A549 (cell line): ENCODE measurements around the gene DHX35. TPM values are rescaled to one million over a fixed set of nuclear protein-coding genes. Genes with fewer than 3 reads are reported as not detected.

Experiments
- ATAC-seq, 2 experiments: fragments of 200-7000 bp in 1 of 2; fragments of >200 bp in 1 of 2; cut with Nextera tagmentation in 1 of 2; cut with Tn5 transposase in 1 of 2; 3 replicates each; pipeline versions ENCODE4 v1.8.0 to v1.9.1; 2018 to 2020; ENCODE audit warnings: mild to moderate bottlenecking in 1 of 2, moderate library complexity in 1 of 2
- CTCF ChIA-PET: fragments of 300-600 bp; sonication (Branson Sonifier 250); formaldehyde crosslinking; extraction: SDS; loops from one replicate; lab custom pipeline; 2021; ENCODE audit warnings: antibody characterized with exemption, inconsistent platforms; lab: Yijun Ruan, JAX
- POLR2A ChIA-PET: fragments of 350-600 bp; formaldehyde crosslinking; extraction: SDS; loops from one replicate; lab custom pipeline; 2021; ENCODE audit warnings: antibody characterized with exemption, inconsistent platforms; lab: Yijun Ruan, JAX
- DNase-seq, 2 experiments: peaks; one replicate each; pipeline versions ENCODE4 v3.0.0 to v3.0.0-alpha.2; 2011 to 2016; ENCODE audit warnings: low read depth in 1 of 2, low spot score in 1 of 2
- FAIRE-seq: peaks from 2 replicates; lab custom pipeline; 2011; peaks lifted over from hg19 to GRCh38; lab: Jason Lieb, UNC
- H3K27ac ChIP-seq, 2 experiments: fragments of >200 bp; sonication (Bioruptor Twin); formaldehyde crosslinking; 3 replicates each; pipeline ENCODE4 v1.5.1; 2016 to 2017
- H3K4me1 ChIP-seq: fragments of >200 bp; sonication (Bioruptor Twin); formaldehyde crosslinking; 3 replicates; pipeline ENCODE4 v1.6.1; 2016
- H3K4me2 ChIP-seq: fragments of >200 bp; sonication (Bioruptor Twin); formaldehyde crosslinking; 3 replicates; pipeline ENCODE4 v1.6.1; 2016
- H3K4me3 ChIP-seq: fragments of >200 bp; sonication (Bioruptor Twin); formaldehyde crosslinking; 3 replicates; pipeline ENCODE4 v1.5.1; 2016
- H3K9me3 ChIP-seq: fragments of >200 bp; sonication (Bioruptor Twin); formaldehyde crosslinking; 3 replicates; pipeline ENCODE4 v1.6.1; 2016
- BHLHE40 ChIP-seq: IDR thresholded peaks from 2 replicates; pipeline ENCODE4 v1.6.1; 2012; ENCODE audit warnings: low read depth, low read length, inconsistent platforms
- CBX2 ChIP-seq: fragments of 200-600 bp; sonication (generic); IDR thresholded peaks from 2 replicates; pipeline ENCODE4 v1.6.1; 2016; ENCODE audit warnings: low read depth, mild to moderate bottlenecking, borderline replicate concordance
- CBX8 ChIP-seq: fragments of 200-600 bp; sonication (generic); IDR thresholded peaks from 2 replicates; pipeline ENCODE4 v1.6.1; 2016
- CHD2 ChIP-seq: fragments of 150-350 bp; IDR thresholded peaks from 2 replicates; pipeline ENCODE4 v1.6.1; 2014; ENCODE audit warnings: low read length; ENCODE audit not compliant: partially characterized antibody
- CTCF ChIP-seq: fragments of >200 bp; sonication (Bioruptor Twin); formaldehyde crosslinking; IDR thresholded peaks from 3 replicates; pipeline ENCODE4 v1.5.1; 2016
- EHF ChIP-seq: fragments of 250-450 bp; sonication (Bioruptor Pico); IDR thresholded peaks from 2 replicates; pipeline ENCODE4 v1.5.0; 2020; ENCODE audit warnings: mild to moderate bottlenecking
- ELK1 ChIP-seq: fragments of 150-350 bp; IDR thresholded peaks from 2 replicates; pipeline ENCODE4 v1.6.1; 2014; ENCODE audit warnings: low read depth, mild to moderate bottlenecking, low read length
- EP300 ChIP-seq, 2 experiments: fragments of >200 bp; sonication (Bioruptor Twin); formaldehyde crosslinking; IDR thresholded peaks; 2 replicates in 1 of 2; 3 replicates in 1 of 2; pipeline ENCODE4 v1.6.1; 2016 to 2017
- FOSB ChIP-seq: fragments of 250-450 bp; sonication (Bioruptor Pico); IDR thresholded peaks from 2 replicates; pipeline ENCODE4 v1.5.0; 2020; ENCODE audit warnings: mild to moderate bottlenecking, moderate library complexity
- FOSL2 ChIP-seq, 2 experiments: fragments of 450-650 bp in 1 of 2; fragments of >200 bp in 1 of 2; sonication (Bioruptor Twin) in 1 of 2; formaldehyde crosslinking; IDR thresholded peaks; 2 replicates each; pipeline versions ENCODE4 v1.5.0 to v1.6.1; 2016 to 2020; ENCODE audit warnings: mild to moderate bottlenecking in 1 of 2, moderate library complexity in 1 of 2
- FOXS1 ChIP-seq: fragments of 250-450 bp; sonication (Bioruptor Pico); IDR thresholded peaks from 2 replicates; pipeline ENCODE4 v1.5.0; 2020; ENCODE audit warnings: mild to moderate bottlenecking, moderate library complexity
- GATA3 ChIP-seq: IDR thresholded peaks from 2 replicates; pipeline ENCODE4 v1.6.1; 2012; ENCODE audit warnings: borderline replicate concordance
- HDAC2 ChIP-seq: fragments of 200-600 bp; sonication (generic); IDR thresholded peaks from 2 replicates; pipeline ENCODE4 v1.6.1; 2016
- HEYL ChIP-seq: fragments of 250-450 bp; sonication (Bioruptor Pico); IDR thresholded peaks from 2 replicates; pipeline ENCODE4 v1.8.0; 2021; ENCODE audit warnings: mild to moderate bottlenecking, moderate library complexity
- HOXB5 ChIP-seq: fragments of 250-450 bp; sonication (Bioruptor Pico); IDR thresholded peaks from 2 replicates; pipeline ENCODE4 v1.5.0; 2020; ENCODE audit warnings: mild to moderate bottlenecking, moderate library complexity
- KDM1A ChIP-seq: fragments of 200-600 bp; sonication (generic); IDR thresholded peaks from 2 replicates; pipeline ENCODE4 v1.6.1; 2016; ENCODE audit warnings: low read depth, mild to moderate bottlenecking
- MAFK ChIP-seq: fragments of 450-650 bp; IDR thresholded peaks from 2 replicates; pipeline ENCODE4 v1.6.1; 2014; ENCODE audit not compliant: partially characterized antibody
- NR3C1 ChIP-seq: fragments of >200 bp; sonication (Bioruptor Twin); formaldehyde crosslinking; IDR thresholded peaks from 3 replicates; pipeline ENCODE4 v1.6.1; 2017
- POLR2AphosphoS2 ChIP-seq: conservative IDR thresholded peaks from 2 replicates; pipeline ENCODE4 v1.6.1; 2012; ENCODE audit warnings: low read length, improper control_type of control experiment, inconsistent platforms
- RARB ChIP-seq: fragments of 250-450 bp; sonication (Bioruptor Pico); IDR thresholded peaks from 2 replicates; pipeline ENCODE4 v1.8.0; 2021; ENCODE audit warnings: mild to moderate bottlenecking, moderate library complexity
- RFX5 ChIP-seq: fragments of 450-650 bp; IDR thresholded peaks from 2 replicates; pipeline ENCODE4 v1.7.1; 2014; ENCODE audit warnings: antibody characterized with exemption, mild to moderate bottlenecking, moderate library complexity
- SREBF2 ChIP-seq: fragments of 450-650 bp; IDR thresholded peaks from 2 replicates; pipeline ENCODE4 v1.6.1; 2014; ENCODE audit warnings: mild to moderate bottlenecking, moderate library complexity
- TFCP2L1 ChIP-seq: fragments of 250-450 bp; sonication (Bioruptor Pico); IDR thresholded peaks from 2 replicates; pipeline ENCODE4 v1.5.0; 2021; ENCODE audit warnings: mild to moderate bottlenecking
- TP53 ChIP-seq: fragments of 250-450 bp; sonication (Bioruptor Pico); IDR thresholded peaks from 2 replicates; pipeline ENCODE4 v1.5.0; 2021; ENCODE audit warnings: mild to moderate bottlenecking, moderate library complexity
- ZC3H11A ChIP-seq: fragments of 450-650 bp; IDR thresholded peaks from 2 replicates; pipeline ENCODE4 v1.6.1; 2014; ENCODE audit warnings: antibody characterized with exemption, mild to moderate bottlenecking
- ZNF302 ChIP-seq: fragments of 250-450 bp; sonication (Bioruptor Pico); IDR thresholded peaks from 2 replicates; pipeline ENCODE4 v1.9.0; 2021; ENCODE audit warnings: inconsistent platforms, mild to moderate bottlenecking, moderate library complexity
- ZSCAN20 ChIP-seq: fragments of 250-450 bp; sonication (Bioruptor Pico); IDR thresholded peaks from 2 replicates; pipeline ENCODE4 v1.8.0; 2022; ENCODE audit warnings: mild to moderate bottlenecking, moderate library complexity
- WGBS: methylation state at CpG from one replicate; pipeline ENCODE4 v1.1.6; 2017; ENCODE audit errors: missing lambda C conversion rate; 5-methylcytosine and 5-hydroxymethylcytosine counted together
- polyA plus RNA-seq, 4 experiments: library from polyadenylated mRNA; depleted of rRNA in 3 of 4; stranded (reverse); fragments of >200 nt; fragmentation: RNase III in 1 of 4; extraction: RNeasy Plus Mini Kit Qiagen cat#74134 plus additional on column Dnase treatment in 1 of 4; gene quantifications; 2 replicates in 3 of 4; 3 replicates in 1 of 4; pipeline ENCODE4 v1.2.3, GENCODE V29; 2011 to 2017
- TF ChIP-seq, protein P1 (sequence below): fragments of 250-450 bp; sonication (Bioruptor Pico); IDR thresholded peaks from 2 replicates; pipeline ENCODE4 v1.5.0; 2021; ENCODE audit warnings: mild to moderate bottlenecking, moderate library complexity, borderline replicate concordance
- TF ChIP-seq, protein P2 (sequence below): IDR thresholded peaks from 2 replicates; pipeline ENCODE4 v1.6.1; 2012

Gene DHX35
- polyA plus RNA-seq, 2 of the 4 experiments (the other 2 are of a cell fraction), result 7.7 to 13.8 TPM

- ATAC-seq, result no peak
- H3K27ac ChIP-seq, result no peak overlapping the region
- no peak for FAIRE-seq
- POLR2A ChIA-PET, result interaction anchor here (0.7 kb wide), 1 partner anchor 34 kb away, joined by 3 read pairs; no protein-coding TSS in a partner anchor
- H3K4me2 ChIP-seq, result no peak overlapping the region
- no peak for TF ChIP-seq HEYL (CRISPR knock-in tag)
- no peak for TF ChIP-seq GATA3
- no peak for TF ChIP-seq ZSCAN20 (CRISPR knock-in tag)
- TF ChIP-seq ZC3H11A, result no peak
- no peak for TF ChIP-seq HOXB5 (CRISPR knock-in tag)
- no peak for TF ChIP-seq POLR2AphosphoS2
- TF ChIP-seq CBX2, result no peak
- TF ChIP-seq KDM1A, result no peak
- TF ChIP-seq EP300 (IDR thresholded peaks at IDR 0.05), result no peak
- TF ChIP-seq, protein P1, sequence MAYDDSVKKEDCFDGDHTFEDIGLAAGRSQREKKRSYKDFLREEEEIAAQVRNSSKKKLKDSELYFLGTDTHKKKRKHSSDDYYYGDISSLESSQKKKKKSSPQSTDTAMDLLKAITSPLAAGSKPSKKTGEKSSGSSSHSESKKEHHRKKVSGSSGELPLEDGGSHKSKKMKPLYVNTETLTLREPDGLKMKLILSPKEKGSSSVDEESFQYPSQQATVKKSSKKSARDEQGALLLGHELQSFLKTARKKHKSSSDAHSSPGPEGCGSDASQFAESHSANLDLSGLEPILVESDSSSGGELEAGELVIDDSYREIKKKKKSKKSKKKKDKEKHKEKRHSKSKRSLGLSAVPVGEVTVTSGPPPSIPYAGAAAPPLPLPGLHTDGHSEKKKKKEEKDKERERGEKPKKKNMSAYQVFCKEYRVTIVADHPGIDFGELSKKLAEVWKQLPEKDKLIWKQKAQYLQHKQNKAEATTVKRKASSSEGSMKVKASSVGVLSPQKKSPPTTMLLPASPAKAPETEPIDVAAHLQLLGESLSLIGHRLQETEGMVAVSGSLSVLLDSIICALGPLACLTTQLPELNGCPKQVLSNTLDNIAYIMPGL, result no peak
- no peak for TF ChIP-seq CBX8
- no peak for TF ChIP-seq TP53 (CRISPR knock-in tag)
- no peak for TF ChIP-seq FOSL2 (IDR thresholded peaks at IDR 0.05)
- no peak for TF ChIP-seq FOSL2 (CRISPR knock-in tag; IDR thresholded peaks at IDR 0.05)
- TF ChIP-seq FOXS1, result no peak
- no peak for TF ChIP-seq NR3C1
- TF ChIP-seq EHF (CRISPR knock-in tag), result no peak
- 81% methylated on average over 2 of the region's 2 CpGs for WGBS
- DNase-seq, result no peak
- no peaks in the 10 kb centered on the region for H3K4me1 ChIP-seq
- no peaks in the 10 kb centered on the region for H3K9me3 ChIP-seq
- CTCF ChIA-PET, result interaction anchor here (0.7 to 1.3 kb wide), 3 partner anchors 17 to 49 kb away, joined by 3 to 4 read pairs (median 3); no protein-coding TSS in a partner anchor
- H3K4me3 ChIP-seq, result no peak overlapping the region
Measured at GRCh38 chr20:39013662-39014109, 51.5 kb downstream of the DHX35 start.

DNA sequence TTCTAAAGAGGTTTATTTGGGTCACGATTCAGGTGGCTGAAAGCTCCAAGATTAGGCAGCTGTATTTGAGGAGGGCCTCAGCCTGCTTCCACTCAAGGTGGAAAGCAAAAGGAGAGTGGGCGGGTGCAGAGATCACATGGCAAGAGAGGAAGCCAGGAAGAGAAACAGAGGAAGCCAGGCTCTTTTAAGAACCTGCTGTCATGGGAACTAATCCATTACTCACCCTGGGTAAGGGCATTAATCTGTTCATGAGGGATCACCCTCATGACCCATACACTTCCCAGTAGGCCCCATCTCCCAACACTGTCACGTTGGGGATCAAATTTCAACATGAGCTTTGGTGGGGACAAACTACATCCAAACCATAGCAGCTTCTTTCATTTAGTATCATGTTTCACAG is 53.9 kb downstream of the DHX35 start:
- no peaks in the 10 kb centered on the region for H3K4me1 ChIP-seq
- ATAC-seq (no peak), DNase-seq (no peak)
- no peak overlapping the region for H3K27ac ChIP-seq
- no peaks in the 10 kb centered on the region for H3K9me3 ChIP-seq
- CTCF ChIA-PET, result no interaction called here
- no peak for TF ChIP-seq KDM1A
- no peak for TF ChIP-seq ELK1
- no peak for TF ChIP-seq HDAC2
- TF ChIP-seq BHLHE40, result no peak
- TF ChIP-seq POLR2AphosphoS2, result no peak
- TF ChIP-seq CHD2, result no peak
- no peak for TF ChIP-seq MAFK
- TF ChIP-seq, all 56 proteins: peak for 0
- POLR2A ChIA-PET, result no interaction called here
- Histone ChIP-seq H3K4me2 (no peak overlapping the region), H3K4me3 (no peak overlapping the region)
- 91% methylated on average over 3 of the region's 3 CpGs for WGBS
- no peak for FAIRE-seq

DNA sequence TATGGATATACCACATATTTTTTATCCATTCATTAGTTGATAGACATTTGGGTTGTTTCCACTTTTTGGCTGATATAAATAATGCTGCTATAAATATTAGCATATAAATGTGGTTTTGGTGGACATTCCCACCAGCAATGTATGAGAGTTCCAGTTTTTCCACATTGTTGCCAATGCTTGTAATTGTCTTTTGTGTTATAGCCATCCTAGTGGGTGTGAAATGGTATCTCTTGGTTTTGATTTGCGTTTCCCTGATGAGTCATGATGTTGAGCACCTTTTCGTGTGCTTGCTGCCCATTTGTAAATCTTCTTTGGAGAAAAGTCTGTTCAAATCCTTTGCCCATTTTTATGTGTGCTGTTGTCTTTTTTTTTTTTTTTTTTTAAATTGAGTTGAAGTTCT is 54.4 kb downstream of the DHX35 start:
- Histone ChIP-seq H3K4me3 (no peak overlapping the region), H3K9me3 (no peaks in the 10 kb centered on the region), H3K4me2 (no peak overlapping the region), H3K4me1 (no peaks in the 10 kb centered on the region), H3K27ac (no peak overlapping the region)
- DNase-seq (no peak), ATAC-seq (no peak), FAIRE-seq (no peak)
- ChIA-PET CTCF (no interaction called here), POLR2A (no interaction called here)
- 73% methylated on average over 2 of the region's 2 CpGs for WGBS
- no peak for TF ChIP-seq ZNF302 (CRISPR knock-in tag)
- TF ChIP-seq, protein P2, sequence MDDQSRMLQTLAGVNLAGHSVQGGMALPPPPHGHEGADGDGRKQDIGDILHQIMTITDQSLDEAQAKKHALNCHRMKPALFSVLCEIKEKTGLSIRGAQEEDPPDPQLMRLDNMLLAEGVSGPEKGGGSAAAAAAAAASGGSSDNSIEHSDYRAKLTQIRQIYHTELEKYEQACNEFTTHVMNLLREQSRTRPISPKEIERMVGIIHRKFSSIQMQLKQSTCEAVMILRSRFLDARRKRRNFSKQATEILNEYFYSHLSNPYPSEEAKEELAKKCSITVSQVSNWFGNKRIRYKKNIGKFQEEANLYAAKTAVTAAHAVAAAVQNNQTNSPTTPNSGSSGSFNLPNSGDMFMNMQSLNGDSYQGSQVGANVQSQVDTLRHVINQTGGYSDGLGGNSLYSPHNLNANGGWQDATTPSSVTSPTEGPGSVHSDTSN, result no peak
- no peak for TF ChIP-seq RFX5
- TF ChIP-seq FOSB (CRISPR knock-in tag), result no peak
- no peak for TF ChIP-seq MAFK
- no peak for TF ChIP-seq SREBF2
- TF ChIP-seq CTCF, result no peak
- no peak for TF ChIP-seq RARB (CRISPR knock-in tag)
- TF ChIP-seq TFCP2L1 (CRISPR knock-in tag), result no peak
- TF ChIP-seq, protein P1, result no peak
- no peak for TF ChIP-seq GATA3
